ENCODE results near the gene FANCL.
"Not testable (repeated sequence)": the region's sequence is repeated elsewhere in the genome, so short reads cannot be mapped to it uniquely, and the experiment has no call there.

FANCL gene

GRCh38 chr2:58156780-58157179 is 84.3 kb downstream of the FANCL start:
- H3K9me3 ChIP-seq, result no peaks in the 10 kb centered on the region
- peaks cover 55% of the 10 kb centered on the region for H3K36me3 ChIP-seq

GRCh38 chr2:58155160-58155778 is 85.9 kb downstream of the FANCL start:
- H3K9me3 ChIP-seq, result no peaks in the 10 kb centered on the region
- H3K4me1 ChIP-seq, result no peaks in the 10 kb centered on the region
- no peak overlapping the region for H3K27ac ChIP-seq
- no peak overlapping the region for H3K9ac ChIP-seq
- H3K4me2 ChIP-seq, result no peak overlapping the region
- H3K36me3 ChIP-seq, result peaks cover 44% of the 10 kb centered on the region
- no peak for TF ChIP-seq Cebpa-rat (IDR thresholded peaks at IDR 0.05)
- no peaks in the 10 kb centered on the region for H3K27me3 ChIP-seq
- no peak overlapping the region for H3K4me3 ChIP-seq
- no peaks in the 10 kb centered on the region for H4K20me1 ChIP-seq

More at GRCh38 chr2:58156780-58157179, 84.3 kb downstream of the FANCL start:
- H3K4me1 ChIP-seq, result no peaks in the 10 kb centered on the region
- no peaks in the 10 kb centered on the region for H4K20me1 ChIP-seq
- H3K9ac ChIP-seq, result no peak overlapping the region
- no peaks in the 10 kb centered on the region for H3K27me3 ChIP-seq
- no peak for TF ChIP-seq Cebpa-rat (IDR thresholded peaks at IDR 0.05)
- H3K4me3 ChIP-seq, result no peak overlapping the region
- H3K4me2 ChIP-seq, result no peak overlapping the region
- H3K27ac ChIP-seq, result no peak overlapping the region

DNA sequence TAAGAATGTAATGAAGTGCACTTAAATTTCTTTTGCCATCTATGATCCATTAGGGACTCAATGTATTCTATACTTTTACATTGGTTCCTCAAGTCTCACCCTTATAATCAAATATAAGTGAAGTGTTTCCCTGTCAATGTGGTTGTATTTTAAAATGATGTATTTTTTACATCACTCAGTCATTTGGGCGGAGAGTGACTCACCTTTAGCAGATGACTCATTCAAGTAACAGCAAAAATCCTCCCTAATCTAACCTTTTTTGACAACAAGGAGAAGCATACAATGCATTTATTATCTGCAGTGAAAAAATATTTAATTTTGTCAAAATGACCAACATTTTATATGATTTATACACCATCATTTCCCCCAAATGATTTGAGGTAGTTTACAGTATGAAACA is 94.4 kb downstream of the FANCL start:
- H4K20me1 ChIP-seq, result no peaks in the 10 kb centered on the region
- H3K4me1 ChIP-seq, result no peaks in the 10 kb centered on the region
- no peaks in the 10 kb centered on the region for H3K27me3 ChIP-seq
- H3K9me3 ChIP-seq, result no peaks in the 10 kb centered on the region
- H3K36me3 ChIP-seq, result 0 out of 2 replicates have a peak, but pooled peaks cover 5% of the 10 kb centered on the region
- no peak for TF ChIP-seq Cebpa-rat (IDR thresholded peaks at IDR 0.05)
- H3K4me2 ChIP-seq, result no peak overlapping the region
- no peak overlapping the region for H3K27ac ChIP-seq
- H3K9ac ChIP-seq, result no peak overlapping the region
- no peak overlapping the region for H3K4me3 ChIP-seq

- not testable (repeated sequence) for H3K4me2 ChIP-seq, H3K9ac ChIP-seq, H3K4me3 ChIP-seq, H3K27ac ChIP-seq, H4K20me1 ChIP-seq, H3K9me3 ChIP-seq, H3K4me1 ChIP-seq, H3K27me3 ChIP-seq, H3K36me3 ChIP-seq
Observed at GRCh38 chr2:58145769-58146168, 95.4 kb downstream of the FANCL start.

- Histone ChIP-seq H3K36me3 (peaks cover 13% of the 10 kb centered on the region), H4K20me1 (no peaks in the 10 kb centered on the region), H3K4me1 (no peaks in the 10 kb centered on the region), H3K9ac (no peak overlapping the region), H3K4me2 (no peak overlapping the region), H3K27me3 (no peaks in the 10 kb centered on the region), H3K9me3 (no peaks in the 10 kb centered on the region), H3K27ac (no peak overlapping the region), H3K4me3 (no peak overlapping the region)
- no peak for TF ChIP-seq Cebpa-rat (IDR thresholded peaks at IDR 0.05)
Observed at GRCh38 chr2:58140508-58141072, 100.5 kb downstream of the FANCL start.

GRCh38 chr2:58138396-58139030 is 102.6 kb downstream of the FANCL start:
- no peak overlapping the region for H3K27ac ChIP-seq
- H4K20me1 ChIP-seq, result no peaks in the 10 kb centered on the region
- H3K36me3 ChIP-seq, result peaks cover 16% of the 10 kb centered on the region
- H3K9ac ChIP-seq, result no peak overlapping the region
- H3K4me3 ChIP-seq, result no peak overlapping the region
- no peaks in the 10 kb centered on the region for H3K27me3 ChIP-seq
- no peaks in the 10 kb centered on the region for H3K9me3 ChIP-seq
- no peak for TF ChIP-seq Cebpa-rat (IDR thresholded peaks at IDR 0.05)
- no peaks in the 10 kb centered on the region for H3K4me1 ChIP-seq
- no peak overlapping the region for H3K4me2 ChIP-seq

DNA sequence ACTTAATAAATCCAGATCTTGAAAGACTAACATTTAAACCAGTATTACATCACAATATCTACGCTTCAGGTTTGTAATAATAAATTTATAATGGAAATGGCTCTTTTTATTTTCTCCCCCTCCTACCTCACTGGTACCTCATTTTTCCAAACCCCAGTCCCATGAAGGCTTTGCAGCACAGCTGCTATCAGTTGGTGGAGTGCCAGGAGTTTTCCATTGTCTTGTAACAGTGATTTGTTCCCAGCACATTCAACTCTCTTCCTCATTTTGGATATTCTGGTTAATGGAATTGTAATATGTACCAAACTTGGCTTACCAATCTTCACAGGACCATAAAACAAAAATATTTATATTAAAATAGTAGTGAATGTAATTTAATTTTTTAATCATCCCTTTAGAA is 103.3 kb downstream of the FANCL start:
- H3K9me3 ChIP-seq, result no peaks in the 10 kb centered on the region
- H3K27ac ChIP-seq, result no peak overlapping the region
- no peak overlapping the region for H3K4me3 ChIP-seq
- H3K4me1 ChIP-seq, result no peaks in the 10 kb centered on the region
- no peak for TF ChIP-seq Cebpa-rat (IDR thresholded peaks at IDR 0.05)
- no peaks in the 10 kb centered on the region for H3K27me3 ChIP-seq
- no peak overlapping the region for H3K9ac ChIP-seq
- H3K36me3 ChIP-seq, result peaks cover 13% of the 10 kb centered on the region
- no peaks in the 10 kb centered on the region for H4K20me1 ChIP-seq
- no peak overlapping the region for H3K4me2 ChIP-seq

GRCh38 chr2:58137221-58137620 is 103.9 kb downstream of the FANCL start:
- Histone ChIP-seq H4K20me1 (no peaks in the 10 kb centered on the region), H3K27ac (no peak overlapping the region), H3K9me3 (no peaks in the 10 kb centered on the region), H3K4me2 (no peak overlapping the region), H3K4me1 (no peaks in the 10 kb centered on the region), H3K4me3 (no peak overlapping the region), H3K9ac (no peak overlapping the region), H3K27me3 (no peaks in the 10 kb centered on the region), H3K36me3 (peaks cover 13% of the 10 kb centered on the region)
- no peak for TF ChIP-seq Cebpa-rat (IDR thresholded peaks at IDR 0.05)

- no peak overlapping the region for H3K9ac ChIP-seq
- H3K36me3 ChIP-seq, result peaks cover 18% of the 10 kb centered on the region
- H4K20me1 ChIP-seq, result no peaks in the 10 kb centered on the region
- no peaks in the 10 kb centered on the region for H3K4me1 ChIP-seq
- no peak overlapping the region for H3K27ac ChIP-seq
- no peak overlapping the region for H3K4me2 ChIP-seq
- no peaks in the 10 kb centered on the region for H3K27me3 ChIP-seq
- TF ChIP-seq Cebpa-rat (IDR thresholded peaks at IDR 0.05), result no peak
- no peak overlapping the region for H3K4me3 ChIP-seq
- H3K9me3 ChIP-seq, result no peaks in the 10 kb centered on the region
Observed at GRCh38 chr2:58135861-58136260, 105.3 kb downstream of the FANCL start.

GRCh38 chr2:58133395-58133794 is 107.7 kb downstream of the FANCL start:
- no peak for TF ChIP-seq Cebpa-rat (IDR thresholded peaks at IDR 0.05)
- Histone ChIP-seq H3K36me3 (peaks cover 18% of the 10 kb centered on the region), H4K20me1 (no peaks in the 10 kb centered on the region), H3K4me2 (no peak overlapping the region), H3K27ac (no peak overlapping the region), H3K27me3 (no peaks in the 10 kb centered on the region), H3K9me3 (no peaks in the 10 kb centered on the region), H3K4me1 (no peaks in the 10 kb centered on the region), H3K9ac (no peak overlapping the region), H3K4me3 (no peak overlapping the region)

All from BLaER1 (cell line).